Erythroblast (primary cell): ENCODE results near the gene NKRF.

ENCODE experiments used
- GATA1 ChIP-seq: IDR thresholded peaks from 2 replicates; pipeline ENCODE4 v1.6.1; 2011; ENCODE audit warnings: low read depth, mild to moderate bottlenecking, control low read depth, low read length, moderate library complexity
- POLR2A ChIP-seq: IDR thresholded peaks from 2 replicates; pipeline ENCODE4 v1.6.1; 2011; ENCODE audit warnings: mild to moderate bottlenecking, low read length

DNA sequence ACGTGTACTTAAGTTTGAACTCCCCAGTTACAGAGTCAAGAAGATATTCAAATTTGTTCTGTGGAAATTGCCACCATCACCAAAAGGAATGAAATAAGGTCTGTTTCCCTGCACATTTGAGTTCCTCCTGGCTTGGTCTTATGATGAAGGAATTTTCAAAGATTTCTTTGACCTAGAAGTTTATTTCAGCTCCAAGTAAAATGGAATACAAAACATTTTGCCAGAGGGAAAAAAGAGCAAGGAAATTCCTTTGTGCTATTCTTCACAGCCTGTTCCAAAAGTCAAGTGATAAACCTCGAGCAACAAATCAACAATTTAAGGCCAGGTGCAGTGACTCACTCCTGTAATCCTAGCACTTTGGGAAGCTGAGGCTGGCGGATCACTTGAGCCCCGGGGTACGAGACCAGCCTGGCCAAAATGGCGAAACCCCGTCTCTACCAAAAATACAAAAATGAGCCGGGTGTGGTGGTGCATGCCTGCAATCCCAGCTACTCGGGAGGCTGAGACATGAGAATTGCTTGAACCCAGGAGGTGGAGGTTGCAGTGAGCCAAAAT lies 3.4 kb downstream of the NKRF start:
- TF ChIP-seq POLR2A: no peak
- TF ChIP-seq GATA1: no peak
